ENCODE data around the gene RTCA. TPM values are rescaled to one million over a fixed set of nuclear protein-coding genes. Genes with fewer than 3 reads are reported as not detected.
A peak's percentile ranks its signal among the peaks of the same experiment; 100 is the strongest.
"Not testable (repeated sequence)": the region's sequence is repeated elsewhere in the genome, so short reads cannot be mapped to it uniquely, and the experiment has no call there.

Gene RTCA
- total and polyA plus RNA-seq, 11 donors = 21.3 to 54.6 (median 36.3) TPM

DNA sequence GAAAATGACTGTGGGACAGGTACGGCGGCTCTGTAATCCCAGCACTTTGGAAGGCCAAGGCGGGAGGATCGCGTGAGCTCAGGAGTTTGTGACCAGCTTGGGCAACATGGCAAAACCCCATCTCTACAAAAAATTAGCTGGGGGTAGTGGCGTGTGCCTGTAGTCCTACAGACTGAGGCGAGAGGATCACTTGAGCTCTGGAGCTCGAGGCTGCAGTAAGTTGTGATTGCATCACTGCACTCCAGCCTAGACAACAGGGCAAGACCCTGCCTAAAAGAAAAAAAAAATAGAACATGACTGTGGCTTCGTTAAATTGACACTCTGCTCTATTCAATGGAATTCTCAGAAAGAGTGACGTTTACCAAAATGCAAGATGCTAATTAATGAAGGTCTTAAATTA is 12.5 kb upstream of the RTCA start:
- WGBS, 4 donors = 63 to 70% (median 64%) methylated on average over 10 of the region's 10 CpGs
- no peak for DNase-seq
- no peak for ATAC-seq
- TF ChIP-seq, protein P1, sequence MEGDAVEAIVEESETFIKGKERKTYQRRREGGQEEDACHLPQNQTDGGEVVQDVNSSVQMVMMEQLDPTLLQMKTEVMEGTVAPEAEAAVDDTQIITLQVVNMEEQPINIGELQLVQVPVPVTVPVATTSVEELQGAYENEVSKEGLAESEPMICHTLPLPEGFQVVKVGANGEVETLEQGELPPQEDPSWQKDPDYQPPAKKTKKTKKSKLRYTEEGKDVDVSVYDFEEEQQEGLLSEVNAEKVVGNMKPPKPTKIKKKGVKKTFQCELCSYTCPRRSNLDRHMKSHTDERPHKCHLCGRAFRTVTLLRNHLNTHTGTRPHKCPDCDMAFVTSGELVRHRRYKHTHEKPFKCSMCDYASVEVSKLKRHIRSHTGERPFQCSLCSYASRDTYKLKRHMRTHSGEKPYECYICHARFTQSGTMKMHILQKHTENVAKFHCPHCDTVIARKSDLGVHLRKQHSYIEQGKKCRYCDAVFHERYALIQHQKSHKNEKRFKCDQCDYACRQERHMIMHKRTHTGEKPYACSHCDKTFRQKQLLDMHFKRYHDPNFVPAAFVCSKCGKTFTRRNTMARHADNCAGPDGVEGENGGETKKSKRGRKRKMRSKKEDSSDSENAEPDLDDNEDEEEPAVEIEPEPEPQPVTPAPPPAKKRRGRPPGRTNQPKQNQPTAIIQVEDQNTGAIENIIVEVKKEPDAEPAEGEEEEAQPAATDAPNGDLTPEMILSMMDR (IDR thresholded peaks at IDR 0.05) = no peak
- no peak for TF ChIP-seq POLR2A (IDR thresholded peaks at IDR 0.05)
- Histone ChIP-seq H3K4me1 (peaks cover 0 to 16% (median 10%) of the 10 kb centered on the region in 12 donors), H3K36me3 (no peaks in the 10 kb centered on the region), H3K27me3 (no peaks in the 10 kb centered on the region), H3K4me3 (no peak overlapping the region), H3K27ac (no peak overlapping the region), H3K9me3 (no peaks in the 10 kb centered on the region)
- intact Hi-C loops (cut with DNase I) = no loop called here

DNA sequence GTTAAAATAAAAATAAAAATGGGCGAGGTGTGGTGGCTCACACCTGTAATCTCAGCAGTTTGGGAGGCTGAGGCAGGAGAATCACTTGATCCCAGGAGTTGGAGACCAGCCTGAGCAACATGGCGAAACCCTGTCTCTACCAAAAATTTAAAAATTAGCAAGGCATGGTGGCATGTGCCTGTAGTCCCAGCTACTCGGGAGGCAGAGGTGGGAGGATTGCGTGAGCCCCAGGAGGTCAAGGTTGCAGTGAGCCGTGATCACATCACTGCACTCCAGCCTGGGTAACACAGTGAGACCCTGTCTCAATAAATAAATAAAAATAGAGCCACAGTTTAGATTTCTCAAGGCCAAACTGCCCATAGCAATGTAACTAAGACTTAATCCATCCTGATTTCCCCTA is 9.7 kb upstream of the RTCA start:
- intact Hi-C loops (cut with DNase I); H3K36me3 ChIP-seq; H3K27me3 ChIP-seq; H3K4me1 ChIP-seq; ATAC-seq; H3K4me3 ChIP-seq; H3K27ac ChIP-seq; H3K9me3 ChIP-seq; DNase-seq: not testable (repeated sequence)
- 88 to 94% (median 90%) methylated on average over 5 of the region's 5 CpGs for WGBS, 4 donors

DNA sequence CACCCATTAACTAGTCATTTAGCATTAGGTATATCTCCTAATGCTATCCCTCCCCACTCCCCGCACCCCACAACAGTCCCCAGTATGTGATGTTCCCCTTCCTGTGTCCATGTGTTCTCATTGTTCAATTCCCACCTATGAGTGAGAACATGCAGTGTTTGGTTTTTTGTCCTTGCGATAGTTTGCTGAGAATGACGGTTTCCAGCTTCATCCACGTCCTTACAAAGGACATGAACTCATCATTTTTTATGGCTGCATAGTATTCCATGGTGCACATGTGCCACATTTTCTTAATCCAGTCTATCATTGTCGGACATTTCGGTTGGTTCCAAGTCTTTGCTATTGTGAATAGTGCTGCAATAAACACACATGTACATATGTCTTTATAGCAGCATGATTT is 7.6 kb upstream of the RTCA start:
- H3K4me3 ChIP-seq; H3K9me3 ChIP-seq; H3K27ac ChIP-seq; intact Hi-C loops (cut with DNase I); DNase-seq; H3K36me3 ChIP-seq; H3K4me1 ChIP-seq; H3K27me3 ChIP-seq; ATAC-seq: not testable (repeated sequence)
- 80 to 98% (median 81%) methylated on average over 6 of the region's 6 CpGs for WGBS, 4 donors

DNA sequence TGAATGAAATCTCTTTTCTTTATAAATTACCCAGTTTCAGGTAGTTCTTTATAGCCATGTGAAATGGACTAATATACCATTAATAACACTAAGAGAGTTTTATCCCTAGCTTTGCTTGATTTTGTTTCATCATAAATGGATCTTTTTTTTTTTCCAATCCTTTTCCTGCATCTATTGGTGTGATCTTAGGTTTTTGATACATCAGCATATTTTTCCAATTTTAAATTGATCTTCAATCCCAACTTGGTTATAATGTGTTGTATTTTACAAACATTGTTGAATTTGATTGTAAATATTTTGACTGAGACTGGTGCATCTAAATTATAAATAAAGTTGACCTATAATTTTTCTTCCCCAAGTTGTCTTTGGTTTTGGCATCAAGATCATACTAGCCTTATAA is 4.3 kb upstream of the RTCA start:
- Histone ChIP-seq H3K4me3 (no peak overlapping the region), H3K9me3 (peaks cover 0 to 4% (median 0%) of the 10 kb centered on the region in 12 donors), H3K36me3 (no peaks in the 10 kb centered on the region), H3K27me3 (no peaks in the 10 kb centered on the region), H3K27ac (no peak overlapping the region), H3K4me1 (peaks cover 0 to 13% (median 7%) of the 10 kb centered on the region in 12 donors)
- no peak for ATAC-seq
- intact Hi-C loops (cut with DNase I) = loop anchor here in 2 of 10 donors (10.0 kb wide), 2 partner anchors 93 to 117 kb away; partner anchors contain the start of gene CDC14A (in 1 of the 2)
- no peak for DNase-seq
- TF ChIP-seq, protein P1 (IDR thresholded peaks at IDR 0.05) = no peak
- no peak for TF ChIP-seq POLR2A (IDR thresholded peaks at IDR 0.05)

DNA sequence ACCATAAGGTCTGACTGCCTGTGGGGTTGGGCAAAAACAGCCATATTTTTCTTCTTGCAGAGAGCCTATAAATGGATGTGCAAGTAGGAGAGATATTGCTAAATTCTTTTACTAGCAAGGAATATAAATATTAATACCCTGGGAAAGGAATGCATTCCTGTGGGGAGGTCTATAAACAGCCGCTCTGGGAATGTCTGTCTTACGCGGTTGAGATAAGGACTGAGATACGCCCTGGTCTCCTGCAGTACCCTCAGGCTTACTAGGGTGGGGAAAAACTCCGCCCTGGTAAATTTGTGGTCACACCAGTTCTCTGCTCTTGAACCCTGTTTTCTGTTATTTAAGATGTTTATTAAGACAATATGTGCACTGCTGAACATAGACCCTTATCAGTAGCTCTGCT is 1.9 kb upstream of the RTCA start:
- H3K4me3 ChIP-seq, DNase-seq, H3K27ac ChIP-seq, H3K27me3 ChIP-seq, ATAC-seq, H3K9me3 ChIP-seq: not testable (repeated sequence)
- intact Hi-C loops (cut with DNase I) = loop anchor here in 2 of 10 donors (10.0 kb wide), 2 partner anchors 91 to 119 kb away; partner anchors contain the start of gene CDC14A (in 1 of the 2)
- Histone ChIP-seq H3K36me3 (peaks cover 0 to 19% (median 14%) of the 10 kb centered on the region in 9 donors), H3K4me1 (peaks cover 0 to 30% (median 21%) of the 10 kb centered on the region in 12 donors)
- 90 to 95% (median 92%) methylated on average over 5 of the region's 5 CpGs for WGBS, 4 donors

DNA sequence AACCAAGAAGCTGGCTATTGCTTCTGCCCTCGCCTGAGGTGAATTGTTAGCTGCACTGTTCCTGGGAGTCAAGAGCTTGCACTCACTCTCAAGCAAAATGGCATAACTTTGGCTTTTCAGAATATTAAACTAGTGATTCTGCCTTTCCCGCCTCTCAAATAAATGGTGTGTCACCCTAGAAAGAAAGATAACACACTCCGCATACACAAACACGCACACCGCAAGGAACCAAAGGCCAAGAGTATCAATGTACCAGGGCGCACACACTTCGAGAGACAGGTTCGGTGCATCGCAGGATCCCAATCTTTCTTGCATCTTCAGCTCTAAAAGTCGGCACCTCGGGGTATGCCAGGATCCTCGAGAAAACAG is 470 bp upstream of the RTCA start:
- no peak for TF ChIP-seq POLR2A (IDR thresholded peaks at IDR 0.05)
- TF ChIP-seq, protein P1 (IDR thresholded peaks at IDR 0.05) = no peak
- 0 to 3% (median 2%) methylated on average over 9 to 12 of the region's 12 CpGs for WGBS, 4 donors
- H3K27ac ChIP-seq = peak overlapping the region; percentile 39 to 92 (median 81)
- H3K27me3 ChIP-seq = no peaks in the 10 kb centered on the region
- peaks cover 0 to 35% (median 23%) of the 10 kb centered on the region in 12 donors for H3K4me1 ChIP-seq
- DNase-seq = no peak
- intact Hi-C loops (cut with DNase I) = loop anchor here in 7 of 10 donors (5.0 to 10.0 kb wide), 7 partner anchors 87 to 458 kb away; partner anchors contain the start of genes CDC14A (in 6 of the 7), SASS6 (in 1 of the 7) and TRMT13 (in 1 of the 7)
- peak; percentile 5 to 32 (median 21) for ATAC-seq
- H3K9me3 ChIP-seq = peaks cover 0 to 4% (median 0%) of the 10 kb centered on the region in 12 donors
- H3K36me3 ChIP-seq = peaks cover 0 to 34% (median 29%) of the 10 kb centered on the region in 9 donors
- H3K4me3 ChIP-seq = peak overlapping the region; percentile 62 to 99 (median 82)

Data from heart left ventricle (tissue), 16 donors.